DND-41 (cell line): Measurements from ENCODE around the gene SRC.

Source experiments
- EZH2 ChIP-seq: IDR thresholded peaks from 3 replicates; pipeline ENCODE4 v1.6.1; 2012; ENCODE audit warnings: borderline replicate concordance, low read depth, mild to moderate bottlenecking, moderate library complexity, low read length, inconsistent platforms; ENCODE audit not compliant: severe bottlenecking
- TF ChIP-seq, protein P1 (sequence below): IDR thresholded peaks from 2 replicates; pipeline ENCODE4 v1.5.1; 2012; ENCODE audit warnings: borderline replicate concordance, low read length, moderate library complexity, mild to moderate bottlenecking; ENCODE audit not compliant: poor library complexity, severe bottlenecking; ENCODE audit errors: extremely low read depth

DNA sequence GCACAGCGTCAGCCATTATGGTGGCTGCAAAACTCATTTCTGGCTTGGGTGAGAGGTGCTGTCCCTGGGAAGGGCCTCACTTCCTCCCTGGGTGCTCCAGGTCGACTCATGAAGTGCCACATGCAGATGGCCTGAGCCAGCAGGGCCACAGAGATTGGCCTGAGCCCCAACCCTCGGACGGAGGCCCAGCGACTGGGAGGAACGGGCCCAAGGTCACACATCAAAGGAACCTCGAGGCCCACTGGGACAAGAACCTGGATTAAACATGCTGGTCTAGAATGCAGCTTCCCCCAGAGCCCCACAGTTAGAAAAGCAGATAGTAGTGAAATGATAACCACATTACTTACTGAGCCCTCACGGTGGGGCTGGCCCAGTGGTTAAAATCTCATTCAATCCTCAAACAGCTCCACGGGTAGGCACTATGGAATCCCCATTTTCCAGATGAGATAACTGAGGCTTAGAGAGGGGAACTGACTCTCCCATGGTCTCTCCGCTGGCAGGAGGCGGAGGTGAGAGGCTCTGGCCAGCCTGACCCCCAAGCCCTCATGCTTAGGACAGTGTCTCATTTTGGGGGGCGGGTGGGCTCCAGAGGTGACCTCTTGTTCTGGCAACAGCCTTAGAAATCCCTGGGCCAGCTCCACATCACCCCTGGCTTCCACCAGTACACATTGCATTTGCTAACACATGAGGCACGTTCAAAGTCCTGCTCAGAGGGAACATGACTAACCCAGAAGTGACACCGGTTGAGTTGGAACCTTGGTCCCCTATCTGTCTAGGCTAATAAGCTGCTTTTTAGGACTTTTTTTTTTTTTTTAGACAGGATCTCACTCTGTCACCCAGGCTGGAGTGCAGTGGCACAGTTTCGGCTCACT is 53.0 kb downstream of the SRC start:
- TF ChIP-seq, protein P1, sequence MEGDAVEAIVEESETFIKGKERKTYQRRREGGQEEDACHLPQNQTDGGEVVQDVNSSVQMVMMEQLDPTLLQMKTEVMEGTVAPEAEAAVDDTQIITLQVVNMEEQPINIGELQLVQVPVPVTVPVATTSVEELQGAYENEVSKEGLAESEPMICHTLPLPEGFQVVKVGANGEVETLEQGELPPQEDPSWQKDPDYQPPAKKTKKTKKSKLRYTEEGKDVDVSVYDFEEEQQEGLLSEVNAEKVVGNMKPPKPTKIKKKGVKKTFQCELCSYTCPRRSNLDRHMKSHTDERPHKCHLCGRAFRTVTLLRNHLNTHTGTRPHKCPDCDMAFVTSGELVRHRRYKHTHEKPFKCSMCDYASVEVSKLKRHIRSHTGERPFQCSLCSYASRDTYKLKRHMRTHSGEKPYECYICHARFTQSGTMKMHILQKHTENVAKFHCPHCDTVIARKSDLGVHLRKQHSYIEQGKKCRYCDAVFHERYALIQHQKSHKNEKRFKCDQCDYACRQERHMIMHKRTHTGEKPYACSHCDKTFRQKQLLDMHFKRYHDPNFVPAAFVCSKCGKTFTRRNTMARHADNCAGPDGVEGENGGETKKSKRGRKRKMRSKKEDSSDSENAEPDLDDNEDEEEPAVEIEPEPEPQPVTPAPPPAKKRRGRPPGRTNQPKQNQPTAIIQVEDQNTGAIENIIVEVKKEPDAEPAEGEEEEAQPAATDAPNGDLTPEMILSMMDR = no peak
- TF ChIP-seq EZH2 = no peak
